ENCODE results near the gene MARK4. TPM values are rescaled to one million over a fixed set of nuclear protein-coding genes. Genes with fewer than 3 reads are reported as not detected.
"Not testable (repeated sequence)": the region's sequence is repeated elsewhere in the genome, so short reads cannot be mapped to it uniquely, and the experiment has no call there.

MARK4 gene
- total RNA-seq, 2 experiments from 2014 or later: 18.5 to 19.9 TPM

DNA sequence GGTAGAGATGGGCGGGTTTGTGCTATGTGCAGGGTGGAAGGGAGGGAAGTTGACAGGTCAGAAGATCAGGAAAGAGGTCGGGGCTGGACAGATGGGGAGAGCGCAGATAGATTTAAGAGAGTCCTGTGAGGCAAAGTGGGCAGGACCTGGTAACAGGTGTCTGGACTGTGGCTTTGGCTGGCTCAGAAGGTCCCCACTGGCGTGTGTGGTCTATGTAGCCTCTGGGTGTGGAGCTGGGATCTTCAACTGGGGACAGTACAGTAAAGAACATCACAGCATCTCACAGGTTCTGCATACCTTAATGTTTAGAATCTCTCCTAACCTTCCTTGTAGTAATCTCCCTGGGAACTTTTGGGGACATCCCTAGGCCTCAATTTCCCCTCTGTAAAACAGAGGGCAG is 53.9 kb downstream of the MARK4 start:
- Mint-ChIP-seq H3K4me1 (ENCODE audit: low read depth) (no peaks in the 10 kb centered on the region), H3K36me3 (ENCODE audit: low read depth) (peaks cover 2% of the 10 kb centered on the region), H3K27ac (no peak overlapping the region), H3K9me3 (no peaks in the 10 kb centered on the region), H3K27me3 (no peaks in the 10 kb centered on the region), H3K4me3 (no peak overlapping the region)
- DNase-seq: no peak
- POLR2A ChIA-PET: no interaction called here
- ATAC-seq: no peak
- CTCF ChIA-PET: interaction anchor here (0.7 kb wide), 1 partner anchor 33 kb away, joined by 3 read pairs; no protein-coding TSS in a partner anchor
- TF ChIP-seq, protein P1, sequence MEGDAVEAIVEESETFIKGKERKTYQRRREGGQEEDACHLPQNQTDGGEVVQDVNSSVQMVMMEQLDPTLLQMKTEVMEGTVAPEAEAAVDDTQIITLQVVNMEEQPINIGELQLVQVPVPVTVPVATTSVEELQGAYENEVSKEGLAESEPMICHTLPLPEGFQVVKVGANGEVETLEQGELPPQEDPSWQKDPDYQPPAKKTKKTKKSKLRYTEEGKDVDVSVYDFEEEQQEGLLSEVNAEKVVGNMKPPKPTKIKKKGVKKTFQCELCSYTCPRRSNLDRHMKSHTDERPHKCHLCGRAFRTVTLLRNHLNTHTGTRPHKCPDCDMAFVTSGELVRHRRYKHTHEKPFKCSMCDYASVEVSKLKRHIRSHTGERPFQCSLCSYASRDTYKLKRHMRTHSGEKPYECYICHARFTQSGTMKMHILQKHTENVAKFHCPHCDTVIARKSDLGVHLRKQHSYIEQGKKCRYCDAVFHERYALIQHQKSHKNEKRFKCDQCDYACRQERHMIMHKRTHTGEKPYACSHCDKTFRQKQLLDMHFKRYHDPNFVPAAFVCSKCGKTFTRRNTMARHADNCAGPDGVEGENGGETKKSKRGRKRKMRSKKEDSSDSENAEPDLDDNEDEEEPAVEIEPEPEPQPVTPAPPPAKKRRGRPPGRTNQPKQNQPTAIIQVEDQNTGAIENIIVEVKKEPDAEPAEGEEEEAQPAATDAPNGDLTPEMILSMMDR (IDR thresholded peaks at IDR 0.05): no peak
- intact Hi-C loops (cut with micrococcal nuclease): no loop called here

DNA sequence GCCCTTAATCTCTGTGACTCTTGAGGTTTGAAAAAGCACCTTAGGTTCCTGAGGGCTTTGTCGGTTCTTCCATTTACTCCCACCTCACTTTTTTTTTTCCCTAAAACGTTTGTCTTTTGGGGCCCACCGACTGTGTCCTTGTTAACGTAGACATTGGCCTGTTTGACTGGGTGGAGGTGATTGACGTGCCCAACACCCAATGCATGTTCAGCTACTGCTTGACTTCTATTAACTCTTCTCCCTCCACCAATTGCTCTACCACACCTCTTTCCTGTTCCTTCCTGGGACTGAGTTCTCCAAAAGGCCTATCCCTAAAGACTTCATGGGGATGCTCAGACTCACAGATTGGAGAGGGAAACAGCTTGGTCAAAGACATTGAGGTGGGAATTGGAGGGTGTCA is 54.4 kb downstream of the MARK4 start:
- no peaks in the 10 kb centered on the region for H3K4me1 Mint-ChIP-seq (ENCODE audit: low read depth)
- no peaks in the 10 kb centered on the region for H3K9me3 Mint-ChIP-seq
- CTCF ChIA-PET: no interaction called here
- H3K4me3 Mint-ChIP-seq: no peak overlapping the region
- POLR2A ChIA-PET: no interaction called here
- H3K27me3 Mint-ChIP-seq: no peaks in the 10 kb centered on the region
- DNase-seq (peak; percentile 12), ATAC-seq (no peak)
- intact Hi-C loops (cut with micrococcal nuclease): no loop called here
- TF ChIP-seq, protein P1 (IDR thresholded peaks at IDR 0.05): no peak
- H3K27ac Mint-ChIP-seq: no peak overlapping the region
- H3K36me3 Mint-ChIP-seq (ENCODE audit: low read depth): no peaks in the 10 kb centered on the region

DNA sequence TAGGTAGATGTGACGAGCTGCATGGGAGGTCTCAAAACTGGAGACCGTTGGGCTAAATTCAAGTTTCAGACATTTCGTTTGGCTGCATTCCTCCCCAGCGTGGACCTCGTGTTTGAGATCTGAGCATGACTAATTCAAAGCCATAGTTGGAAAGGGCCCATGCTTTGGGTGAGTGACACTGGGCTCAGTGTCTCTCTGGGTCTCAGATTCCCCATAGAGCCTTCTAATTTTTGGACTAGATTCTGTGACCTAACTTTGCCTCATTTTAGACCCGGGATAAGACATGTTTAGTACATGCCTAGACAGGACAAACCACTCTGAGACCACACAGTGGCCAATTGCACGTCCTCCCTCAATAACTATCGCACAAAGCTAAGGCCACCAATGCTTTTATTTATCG is 55.0 kb downstream of the MARK4 start:
- H3K4me3 Mint-ChIP-seq: no peak overlapping the region

DNA sequence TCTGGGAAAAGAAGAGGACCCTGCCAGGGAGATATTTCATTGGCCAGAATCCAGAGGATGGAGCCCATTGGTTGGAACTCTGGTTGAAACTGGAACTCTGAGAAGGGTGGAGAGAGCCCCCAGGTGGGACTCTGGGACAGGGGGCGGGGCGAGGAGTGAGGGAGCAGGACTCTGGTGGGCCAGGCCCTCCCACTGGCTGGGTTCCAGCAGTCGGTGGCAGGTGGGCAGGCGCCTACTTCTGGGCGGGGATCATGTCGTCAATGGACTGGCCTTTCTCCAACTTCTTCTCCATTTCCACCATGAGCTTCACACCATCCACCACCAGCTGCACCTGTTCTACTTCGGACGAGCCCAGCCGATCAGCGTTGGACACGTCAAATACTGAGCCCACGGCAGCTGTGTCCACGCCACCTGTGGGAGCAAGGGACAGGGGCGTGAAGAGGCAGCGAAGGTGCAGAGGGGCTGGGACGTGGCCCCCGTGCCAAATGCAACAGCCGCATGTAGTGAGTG is 55.5 kb downstream of the MARK4 start:
- Mint-ChIP-seq H3K4me3 (no peak overlapping the region), H3K27me3 (no peaks in the 10 kb centered on the region), H3K9me3 (no peaks in the 10 kb centered on the region), H3K27ac (no peak overlapping the region), H3K36me3 (ENCODE audit: low read depth) (no peaks in the 10 kb centered on the region), H3K4me1 (ENCODE audit: low read depth) (no peaks in the 10 kb centered on the region)
- intact Hi-C loops (cut with micrococcal nuclease): no loop called here
- TF ChIP-seq, protein P1 (IDR thresholded peaks at IDR 0.05): no peak
- ChIA-PET POLR2A (no interaction called here), CTCF (interaction anchor here (1.1 kb wide), 1 partner anchor 33 kb away, joined by 3 read pairs; no protein-coding TSS in a partner anchor)
- no peak for ATAC-seq
- DNase-seq: no peak

More for the DNA sequence above, 55.0 kb downstream of the MARK4 start:
- CTCF ChIA-PET: interaction anchor here (1.1 kb wide), 1 partner anchor 33 kb away, joined by 3 read pairs; no protein-coding TSS in a partner anchor
- DNase-seq (no peak), ATAC-seq (no peak)
- TF ChIP-seq, protein P1 (IDR thresholded peaks at IDR 0.05): no peak
- intact Hi-C loops (cut with micrococcal nuclease): no loop called here
- Mint-ChIP-seq H3K27me3 (no peaks in the 10 kb centered on the region), H3K36me3 (ENCODE audit: low read depth) (no peaks in the 10 kb centered on the region), H3K9me3 (no peaks in the 10 kb centered on the region), H3K27ac (no peak overlapping the region), H3K4me1 (ENCODE audit: low read depth) (no peaks in the 10 kb centered on the region)
- POLR2A ChIA-PET: no interaction called here

DNA sequence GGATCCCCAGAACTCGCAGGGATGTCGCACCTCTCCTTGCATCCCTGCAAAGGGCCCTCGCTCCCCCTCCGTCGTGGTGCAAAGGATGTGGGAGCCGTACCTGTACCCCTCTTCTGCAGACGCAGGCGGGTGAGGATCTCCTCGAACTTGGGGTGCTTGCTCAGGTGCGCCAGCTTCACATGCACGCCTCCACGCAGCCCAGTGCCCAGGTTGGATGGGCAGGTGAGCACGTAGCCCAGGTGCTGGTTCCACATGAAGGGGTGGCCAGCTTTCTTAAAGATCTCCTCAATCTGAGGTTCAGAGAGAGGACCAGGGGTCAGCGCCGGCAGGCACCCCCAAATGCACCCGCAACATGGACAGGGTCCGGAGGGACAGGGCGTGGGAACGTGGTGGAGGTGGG is 56.3 kb downstream of the MARK4 start:
- Mint-ChIP-seq H3K36me3 (ENCODE audit: low read depth) (no peaks in the 10 kb centered on the region), H3K9me3 (no peaks in the 10 kb centered on the region), H3K4me3 (no peak overlapping the region), H3K27me3 (no peaks in the 10 kb centered on the region), H3K27ac (no peak overlapping the region), H3K4me1 (ENCODE audit: low read depth) (no peaks in the 10 kb centered on the region)
- DNase-seq (no peak), ATAC-seq (no peak)
- CTCF ChIA-PET: interaction anchor here (1.1 kb wide), 1 partner anchor 32 kb away, joined by 3 read pairs; no protein-coding TSS in a partner anchor
- TF ChIP-seq, protein P1 (IDR thresholded peaks at IDR 0.05): no peak
- intact Hi-C loops (cut with micrococcal nuclease): no loop called here
- POLR2A ChIA-PET: no interaction called here

DNA sequence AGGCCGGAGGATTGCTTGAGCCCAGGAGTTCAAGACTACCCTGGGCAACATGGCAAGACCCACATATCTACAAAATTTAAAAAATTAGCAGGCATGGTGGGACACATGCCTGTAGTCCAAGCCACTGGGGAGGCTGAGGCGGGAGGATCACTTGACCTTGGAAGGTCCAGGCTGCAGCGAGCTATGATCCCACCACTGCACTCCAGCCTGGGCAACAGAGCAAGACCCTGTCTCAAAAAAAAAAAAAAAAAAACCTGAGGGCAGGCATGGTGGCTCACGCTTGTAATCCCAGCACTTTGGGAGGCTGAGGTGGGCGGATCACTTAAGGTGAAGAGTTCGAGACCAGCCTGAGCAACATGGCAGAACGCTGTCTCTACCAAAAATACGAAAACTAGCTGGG is 58.3 kb downstream of the MARK4 start:
- H3K4me1 Mint-ChIP-seq (ENCODE audit: low read depth); H3K4me3 Mint-ChIP-seq; POLR2A ChIA-PET; ATAC-seq; H3K36me3 Mint-ChIP-seq (ENCODE audit: low read depth); DNase-seq; CTCF ChIA-PET; H3K27me3 Mint-ChIP-seq; intact Hi-C loops (cut with micrococcal nuclease); H3K9me3 Mint-ChIP-seq; H3K27ac Mint-ChIP-seq: not testable (repeated sequence)

All from activated CD8-positive, alpha-beta T cell treated with anti-CD3 and anti-CD28 coated beads for 36 hours (primary cell).